ENCODE results near the gene CNGA2.

CNGA2 gene

GRCh38 chrX:151780621-151781020 lies 46.1 kb downstream of the CNGA2 start:
- TF ChIP-seq NFIC (IDR thresholded peaks at IDR 0.05): no peak
- no peak for TF ChIP-seq TEAD4 (IDR thresholded peaks at IDR 0.05)
- no peak for TF ChIP-seq FOXM1 (IDR thresholded peaks at IDR 0.05; ENCODE audit: borderline replicate concordance, low read depth)
- no peak for TF ChIP-seq CREB1 (IDR thresholded peaks at IDR 0.05; ENCODE audit: low read depth)
- TF ChIP-seq, protein P1, sequence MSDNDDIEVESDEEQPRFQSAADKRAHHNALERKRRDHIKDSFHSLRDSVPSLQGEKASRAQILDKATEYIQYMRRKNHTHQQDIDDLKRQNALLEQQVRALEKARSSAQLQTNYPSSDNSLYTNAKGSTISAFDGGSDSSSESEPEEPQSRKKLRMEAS (IDR thresholded peaks at IDR 0.05): no peak

GRCh38 chrX:151789179-151789800 lies 54.7 kb downstream of the CNGA2 start:
- TF ChIP-seq ZBTB7A (IDR thresholded peaks at IDR 0.05; ENCODE audit: low read depth) (no peak), EGR1 (IDR thresholded peaks at IDR 0.05) (no peak), TCF12 (IDR thresholded peaks at IDR 0.05; ENCODE audit: low read depth) (no peak), REST (IDR thresholded peaks at IDR 0.05; ENCODE audit: low read depth) (no peak), RAD21 (IDR thresholded peaks at IDR 0.05; ENCODE audit: low read depth) (no peak), CEBPB (IDR thresholded peaks at IDR 0.05) (no peak), TAF1 (IDR thresholded peaks at IDR 0.05; ENCODE audit: low read depth) (no peak), NFIC (IDR thresholded peaks at IDR 0.05) (no peak), YY1 (IDR thresholded peaks at IDR 0.05; ENCODE audit: low read depth) (no peak), EP300 (IDR thresholded peaks at IDR 0.05; ENCODE audit: borderline replicate concordance) (no peak), TEAD4 (IDR thresholded peaks at IDR 0.05) (no peak), CREB1 (IDR thresholded peaks at IDR 0.05; ENCODE audit: low read depth) (no peak), FOXM1 (IDR thresholded peaks at IDR 0.05; ENCODE audit: borderline replicate concordance, low read depth) (no peak)
- TF ChIP-seq, protein P2, sequence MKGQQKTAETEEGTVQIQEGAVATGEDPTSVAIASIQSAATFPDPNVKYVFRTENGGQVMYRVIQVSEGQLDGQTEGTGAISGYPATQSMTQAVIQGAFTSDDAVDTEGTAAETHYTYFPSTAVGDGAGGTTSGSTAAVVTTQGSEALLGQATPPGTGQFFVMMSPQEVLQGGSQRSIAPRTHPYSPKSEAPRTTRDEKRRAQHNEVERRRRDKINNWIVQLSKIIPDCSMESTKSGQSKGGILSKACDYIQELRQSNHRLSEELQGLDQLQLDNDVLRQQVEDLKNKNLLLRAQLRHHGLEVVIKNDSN (IDR thresholded peaks at IDR 0.05): no peak
- TF ChIP-seq, protein P1 (IDR thresholded peaks at IDR 0.05): no peak

GRCh38 chrX:151790481-151791160 lies 56.1 kb downstream of the CNGA2 start:
- TF ChIP-seq REST (IDR thresholded peaks at IDR 0.05; ENCODE audit: low read depth) (no peak), CREB1 (IDR thresholded peaks at IDR 0.05; ENCODE audit: low read depth) (no peak), YY1 (IDR thresholded peaks at IDR 0.05; ENCODE audit: low read depth) (no peak), ZBTB7A (IDR thresholded peaks at IDR 0.05; ENCODE audit: low read depth) (no peak), CEBPB (IDR thresholded peaks at IDR 0.05) (no peak)
- TF ChIP-seq, protein P1 (IDR thresholded peaks at IDR 0.05): no peak

DNA sequence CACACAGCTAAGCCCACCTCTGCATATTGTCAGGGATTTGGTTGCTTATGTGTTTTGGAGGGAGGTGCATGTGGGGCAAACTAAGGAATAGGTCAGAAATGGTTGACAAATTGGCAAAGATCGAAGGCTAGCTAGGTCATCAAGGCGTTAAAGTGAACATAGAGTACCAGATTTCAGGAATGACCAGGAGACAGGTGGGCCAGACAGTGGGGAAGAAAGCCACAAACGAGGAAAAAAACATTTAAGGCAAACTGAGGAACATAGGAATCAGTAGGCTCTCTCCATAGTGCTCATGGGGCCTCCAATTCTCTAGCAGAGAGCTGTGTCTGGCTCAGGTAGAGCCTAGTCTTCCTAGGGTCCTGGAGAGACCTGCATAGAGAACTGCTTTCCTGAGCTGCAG lies 57.4 kb downstream of the CNGA2 start:
- no peak for TF ChIP-seq TEAD4 (IDR thresholded peaks at IDR 0.05)
- TF ChIP-seq, protein P2 (IDR thresholded peaks at IDR 0.05): no peak
- no peak for TF ChIP-seq CEBPB (IDR thresholded peaks at IDR 0.05)
- no peak for TF ChIP-seq REST (IDR thresholded peaks at IDR 0.05; ENCODE audit: low read depth)
